Sigmoid colon (tissue), 3 donors: ENCODE measurements around the gene RIT2.

ENCODE experiments used
- CTCF ChIP-seq, 4 experiments: fragments of 450-650 bp in 3 of 4; fragments of 200-600 bp in 1 of 4; IDR thresholded peaks; one replicate each; pipeline ENCODE4 v1.5.1; 2016 to 2019; ENCODE audit warnings: antibody characterized with exemption in 4 of 4, mild to moderate bottlenecking in 3 of 4, moderate library complexity in 2 of 4
- POLR2A ChIP-seq, 2 donors: fragments of 450-650 bp; IDR thresholded peaks; one replicate each; pipeline ENCODE4 v1.6.1; 2016; ENCODE audit warnings: antibody characterized with exemption in 2 of 2, mild to moderate bottlenecking in 2 of 2, moderate library complexity in 2 of 2

- no peak for TF ChIP-seq CTCF (IDR thresholded peaks at IDR 0.05)
- no peak for TF ChIP-seq POLR2A (IDR thresholded peaks at IDR 0.05)
Observed at GRCh38 chr18:42893977-42894376, 221.5 kb downstream of the RIT2 start.
